HG02943 (cell line): ENCODE results near the gene KRT32.

Source experiments
- ATAC-seq: cut with Tn5 transposase; IDR thresholded peaks from one replicate; pipeline ENCODE4 v1.9.1; 2021; ENCODE audit warnings: mild to moderate bottlenecking, low read depth, moderate library complexity; ENCODE audit not compliant: unreplicated experiment

The KRT32 gene

DNA sequence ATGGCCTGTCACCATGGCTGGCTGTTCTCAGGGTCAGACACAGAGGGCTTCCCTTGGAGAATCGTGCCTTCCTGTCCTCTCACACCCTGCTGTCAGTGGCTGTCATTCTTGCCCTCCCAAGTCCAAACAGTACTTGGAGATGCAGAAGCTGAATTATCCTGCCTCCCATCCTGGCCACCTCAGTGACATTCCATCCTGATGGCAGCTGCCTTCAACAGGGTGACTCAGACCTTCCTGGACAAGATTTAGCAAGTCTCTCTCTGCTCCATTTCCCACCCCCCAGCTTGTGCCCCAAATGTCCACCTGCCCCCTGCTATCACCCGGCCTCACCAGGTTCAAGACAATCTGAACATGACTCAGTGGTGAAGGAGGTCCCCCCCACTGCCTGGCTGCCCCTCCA is 27.3 kb upstream of the KRT32 start:
- ATAC-seq, result no peak

DNA sequence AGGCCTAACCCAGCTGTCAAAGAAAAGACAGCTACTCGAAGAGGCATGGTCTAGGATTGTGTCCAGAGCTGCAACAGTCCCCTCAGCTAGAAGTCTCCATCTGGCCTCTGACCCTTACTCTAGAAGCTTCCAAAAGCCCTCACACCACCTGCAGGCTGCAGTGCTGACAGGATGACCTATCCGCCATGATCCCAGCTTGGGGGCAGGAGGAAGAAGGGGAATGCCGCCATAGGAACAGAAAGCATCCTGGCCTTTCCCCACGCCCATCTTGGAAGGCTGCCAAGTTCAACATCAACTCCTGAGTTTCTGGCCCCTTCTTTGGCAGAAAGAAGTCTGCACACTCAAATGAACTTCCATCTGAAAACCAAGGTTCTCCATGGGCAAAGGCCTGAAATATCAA is 25.6 kb upstream of the KRT32 start:
- ATAC-seq, result no peak

GRCh38 chr17:41492351-41492750 is 25.2 kb upstream of the KRT32 start:
- no peak for ATAC-seq

DNA sequence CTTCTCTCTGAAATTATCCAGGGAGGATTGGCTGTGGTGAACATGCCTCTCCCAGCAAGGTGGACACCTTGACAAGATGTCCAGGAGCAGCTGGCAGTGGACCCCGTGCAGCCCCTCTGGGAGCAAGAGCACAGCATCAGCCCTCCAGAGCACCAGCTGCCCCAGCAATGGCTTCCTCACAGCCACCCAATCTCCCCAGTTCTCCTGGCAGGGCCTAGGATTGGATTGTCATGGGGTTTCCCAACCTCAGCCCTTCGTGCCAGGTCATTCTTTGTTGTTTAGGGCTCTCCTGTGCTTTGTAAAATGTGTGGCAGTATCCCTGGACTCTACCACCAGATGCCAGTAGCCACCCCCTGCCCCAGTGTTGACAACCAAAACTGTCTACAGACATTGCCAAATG is 24.3 kb upstream of the KRT32 start:
- no peak for ATAC-seq

DNA sequence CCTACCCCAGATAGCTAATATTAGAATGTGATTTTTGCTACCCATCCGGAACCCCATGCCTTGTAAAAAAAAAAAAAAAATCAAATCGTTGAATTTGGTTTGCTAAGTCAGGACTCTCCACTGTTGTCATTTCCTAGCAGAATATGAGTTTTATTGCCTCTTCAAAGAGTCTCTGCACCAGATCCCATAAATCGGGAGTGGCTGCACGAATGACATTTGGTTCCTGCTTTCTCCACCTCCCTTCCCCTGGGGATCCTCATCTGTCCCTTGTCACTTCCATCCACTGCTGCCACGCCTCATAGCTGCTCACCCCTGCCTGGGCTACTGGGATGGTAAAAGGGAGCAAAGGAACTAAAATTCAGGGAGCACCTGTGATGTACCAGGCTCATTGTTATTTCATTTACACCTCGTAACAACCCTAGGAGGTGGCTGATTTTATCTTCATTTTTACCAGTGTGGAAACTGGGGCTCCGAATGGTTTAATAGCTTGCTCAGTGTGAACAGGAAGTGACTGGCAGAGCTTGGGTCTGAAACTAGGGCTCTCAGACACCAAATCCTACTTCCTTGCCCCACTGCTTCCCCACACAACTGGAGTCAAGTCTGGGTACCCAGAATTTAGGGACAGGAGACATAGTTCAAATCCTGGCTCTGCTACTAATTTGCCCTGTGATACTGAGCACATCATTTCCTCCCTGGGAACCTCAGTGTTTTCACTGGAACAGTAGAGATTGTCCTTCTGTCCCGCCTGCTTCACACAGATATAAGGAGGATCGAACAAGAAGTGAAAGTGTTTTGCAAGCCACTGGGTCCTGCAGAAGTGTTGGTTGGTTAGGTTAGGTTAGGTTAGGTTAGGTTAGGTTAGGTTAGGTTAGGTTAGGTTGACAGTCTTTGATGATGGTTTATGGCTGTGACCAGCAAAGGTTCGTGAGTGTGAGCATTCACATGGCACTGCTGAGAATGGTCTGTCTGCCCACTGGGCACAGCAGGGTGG is 23.1 kb upstream of the KRT32 start:
- no peak for ATAC-seq

DNA sequence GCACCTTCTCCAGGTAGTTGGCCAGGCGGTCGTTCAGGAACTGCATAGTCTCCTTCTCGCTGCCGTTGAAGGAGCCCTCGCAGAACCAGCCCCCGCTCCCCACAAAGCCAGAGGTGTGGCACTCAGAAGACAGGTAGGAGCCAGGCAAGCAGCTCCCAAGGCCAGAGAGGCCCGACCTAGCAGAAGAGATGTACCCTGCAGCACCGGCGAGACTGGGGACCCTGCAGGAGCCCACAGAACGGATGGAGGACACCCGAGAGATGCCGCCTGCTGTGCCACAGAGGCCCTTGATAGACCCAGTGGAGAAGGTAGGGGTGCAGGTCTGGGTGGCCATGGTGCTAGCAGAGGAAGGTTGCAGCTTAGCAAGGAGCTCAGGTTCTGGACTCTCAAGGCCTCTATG is 22.3 kb upstream of the KRT32 start, which contains the start of gene KRT36:
TSS of gene KRT36 (minus strand) at position 380 of the 400 bp plus-strand sequence. CDS start at position 334, 46 bp downstream.
- no peak for ATAC-seq

DNA sequence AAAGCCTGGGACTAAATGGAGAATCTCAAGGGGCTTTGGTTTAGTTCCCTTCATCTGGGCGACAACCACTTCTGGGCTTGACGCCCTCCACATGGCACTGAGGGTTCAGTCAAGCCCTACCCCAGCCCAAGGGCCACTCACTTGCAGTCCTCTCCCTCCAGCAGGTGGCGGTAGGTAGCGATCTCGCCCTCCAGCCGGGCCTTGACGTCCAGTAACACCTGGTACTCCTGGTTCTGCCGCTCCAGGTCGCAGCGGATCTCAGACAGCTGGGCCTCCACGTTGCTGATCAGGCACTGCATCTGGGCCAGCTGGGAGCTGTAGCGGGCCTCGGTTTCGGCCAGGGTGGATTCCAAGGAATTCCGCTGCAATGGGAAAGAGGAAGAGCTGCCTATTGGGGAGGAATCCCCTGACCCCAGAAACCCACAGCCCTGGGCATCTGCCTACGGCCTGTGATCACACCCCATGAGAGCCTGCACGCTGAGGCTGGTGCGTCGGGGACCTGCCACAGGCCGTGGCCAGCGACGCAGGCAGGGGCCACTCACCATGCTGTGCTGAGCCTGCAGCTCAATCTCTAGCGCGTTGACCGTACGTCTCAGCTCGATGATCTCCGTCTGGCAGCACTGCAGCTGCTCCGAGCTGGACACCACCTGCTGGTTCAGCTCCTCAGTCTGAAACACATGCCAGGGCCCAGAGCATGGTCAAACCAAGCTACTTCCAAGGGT is 19.8 kb upstream of the KRT32 start:
- no peak for ATAC-seq

- ATAC-seq, result no peak
Observed at GRCh38 chr17:41486316-41486715, 19.1 kb upstream of the KRT32 start.

GRCh38 chr17:41484920-41485904 is 18.0 kb upstream of the KRT32 start:
- ATAC-seq, result no peak

GRCh38 chr17:41483991-41484826 is 17.0 kb upstream of the KRT32 start:
- no peak for ATAC-seq

- ATAC-seq, result no peak
Observed at GRCh38 chr17:41483531-41483930, 16.3 kb upstream of the KRT32 start.

DNA sequence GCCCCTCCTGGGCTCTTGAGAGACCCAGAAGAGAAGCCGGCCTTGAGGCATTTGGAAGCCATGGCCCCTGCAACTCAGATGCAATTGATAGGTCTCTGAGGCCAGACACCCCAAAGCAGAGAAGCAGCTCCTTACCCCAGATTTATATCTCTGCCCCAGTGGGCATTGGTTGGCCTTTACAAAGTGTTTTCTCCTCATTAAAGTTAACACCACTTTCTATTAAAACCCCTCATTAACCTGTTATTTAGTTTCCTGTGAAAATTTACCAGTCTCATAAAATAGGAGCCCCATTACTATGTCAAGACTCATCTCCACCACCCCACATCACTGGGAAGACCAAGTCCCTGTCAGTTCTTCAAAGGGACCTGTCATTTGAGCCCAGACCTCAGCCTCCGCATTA is 13.8 kb upstream of the KRT32 start, which contains the start of gene KRT35:
TSS of gene KRT35 (minus strand) at position 116 of the 400 bp plus-strand sequence. CDS start at position 62, 54 bp downstream.
- no peak for ATAC-seq

GRCh38 chr17:41480581-41480980 is 13.4 kb upstream of the KRT32 start:
- no peak for ATAC-seq

DNA sequence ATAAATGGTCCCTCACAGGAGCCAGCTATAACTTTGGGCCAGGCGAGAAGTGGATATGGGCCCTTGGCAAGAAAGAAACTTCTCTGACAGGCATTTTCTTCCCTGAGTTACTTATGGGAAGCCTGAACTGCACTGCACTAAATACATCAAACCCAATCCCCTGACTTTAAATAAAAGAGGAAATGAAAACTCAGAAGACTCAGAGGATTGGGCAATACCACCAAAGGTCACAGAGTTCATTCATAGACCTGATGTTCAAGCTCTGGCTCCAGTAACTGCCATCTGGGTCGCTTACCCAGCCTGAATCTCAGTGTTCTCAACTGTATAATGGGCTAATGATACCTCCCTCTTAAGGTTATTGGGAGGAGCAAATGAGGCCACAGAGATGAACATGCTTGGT is 12.9 kb upstream of the KRT32 start:
- no peak for ATAC-seq

DNA sequence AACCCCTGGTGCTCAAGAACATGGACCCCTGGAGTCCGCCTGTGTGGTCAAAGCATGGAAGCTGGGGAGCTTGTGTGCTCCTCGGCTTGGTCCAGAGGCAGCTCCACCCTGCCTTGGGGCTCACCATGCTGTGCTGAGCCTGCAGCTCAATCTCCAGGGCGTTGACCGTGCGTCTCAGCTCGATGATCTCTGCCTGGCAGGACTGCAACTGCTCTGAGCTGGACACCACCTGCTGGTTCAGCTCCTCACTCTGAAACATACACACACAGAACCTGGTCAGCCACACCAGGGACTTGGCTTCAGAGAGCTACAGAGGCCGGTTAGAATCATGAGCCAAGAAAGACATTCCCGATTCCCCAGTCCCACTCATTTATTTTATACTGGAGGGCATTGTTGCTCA is 11.1 kb upstream of the KRT32 start:
- no peak for ATAC-seq

DNA sequence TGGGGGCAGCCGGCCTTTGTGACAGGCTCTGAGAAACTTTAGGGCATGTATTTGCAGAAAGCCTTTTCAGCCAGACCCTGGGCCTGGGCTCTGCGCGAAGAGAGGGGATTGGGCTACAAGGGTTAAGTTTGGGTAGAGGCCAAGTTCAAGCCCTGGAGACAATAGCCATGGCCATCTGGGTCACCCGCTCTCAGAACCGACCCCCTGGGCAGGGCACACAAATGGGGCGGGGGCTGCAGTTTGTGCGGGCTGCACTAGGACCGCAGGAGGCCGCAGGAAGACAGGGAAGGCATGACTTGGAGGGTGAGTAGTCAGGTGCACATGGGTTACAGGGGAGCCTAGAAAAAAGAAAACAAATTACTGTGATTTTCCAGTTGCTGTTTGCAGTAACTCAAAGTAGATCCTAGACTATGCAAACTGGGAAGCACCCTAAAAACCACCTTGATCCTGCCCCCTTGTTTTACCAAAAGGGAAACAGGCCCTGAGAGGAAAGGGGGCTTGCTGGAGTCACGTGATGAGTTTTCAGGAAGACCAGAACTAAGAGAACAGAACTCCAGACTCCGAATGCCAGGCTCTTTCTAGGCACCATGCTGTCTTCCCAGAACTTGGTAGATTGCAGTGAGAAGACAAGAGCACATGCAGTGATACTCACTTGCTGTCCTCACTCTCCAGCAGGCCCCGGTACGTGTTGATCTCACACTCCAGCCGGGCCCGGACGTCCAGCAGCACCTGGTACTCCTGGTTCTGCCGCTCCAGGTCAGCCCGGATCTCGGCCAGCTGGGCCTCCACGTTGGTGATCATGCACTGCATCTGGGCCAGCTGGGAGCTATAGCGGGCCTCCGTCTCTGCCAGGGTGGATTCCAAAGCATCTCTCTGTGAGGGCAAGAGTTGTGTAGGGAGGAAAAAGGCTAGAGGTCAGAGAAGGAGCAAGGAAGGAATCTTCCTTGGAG is 10.0 kb upstream of the KRT32 start:
- no peak for ATAC-seq

GRCh38 chr17:41475421-41475820 is 8.2 kb upstream of the KRT32 start:
- ATAC-seq, result no peak

DNA sequence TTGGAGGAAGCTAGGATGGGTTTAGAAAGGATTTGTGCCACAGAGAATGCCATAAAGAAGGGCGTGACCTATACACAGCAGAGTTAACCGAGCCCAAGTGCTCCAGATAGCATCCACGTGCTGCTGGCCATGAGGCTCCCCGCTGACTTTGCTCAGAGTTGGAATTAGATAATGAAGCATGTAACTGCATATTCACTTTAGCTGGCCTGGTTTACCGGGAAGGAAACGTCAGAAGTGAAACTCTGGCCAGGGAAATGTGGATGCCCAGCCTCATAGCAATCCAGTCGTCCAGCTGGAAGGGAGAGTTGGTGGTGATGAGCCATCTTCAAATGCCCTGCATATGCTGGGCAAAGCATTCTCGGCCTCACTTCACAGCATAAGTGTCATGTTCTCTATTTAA is 7.7 kb upstream of the KRT32 start:
- no peak for ATAC-seq
